ENCODE measurements around the gene SMYD3.

The SMYD3 gene

GRCh38 chr1:246003442-246003730 is 503.7 kb downstream of the SMYD3 start:
- in situ Hi-C loops (cut with MboI; ENCODE audit: low sequenced_read_pairs), result loop anchor here (10.0 kb wide), 1 partner anchor 489 kb away; no protein-coding TSS in a partner anchor

DNA sequence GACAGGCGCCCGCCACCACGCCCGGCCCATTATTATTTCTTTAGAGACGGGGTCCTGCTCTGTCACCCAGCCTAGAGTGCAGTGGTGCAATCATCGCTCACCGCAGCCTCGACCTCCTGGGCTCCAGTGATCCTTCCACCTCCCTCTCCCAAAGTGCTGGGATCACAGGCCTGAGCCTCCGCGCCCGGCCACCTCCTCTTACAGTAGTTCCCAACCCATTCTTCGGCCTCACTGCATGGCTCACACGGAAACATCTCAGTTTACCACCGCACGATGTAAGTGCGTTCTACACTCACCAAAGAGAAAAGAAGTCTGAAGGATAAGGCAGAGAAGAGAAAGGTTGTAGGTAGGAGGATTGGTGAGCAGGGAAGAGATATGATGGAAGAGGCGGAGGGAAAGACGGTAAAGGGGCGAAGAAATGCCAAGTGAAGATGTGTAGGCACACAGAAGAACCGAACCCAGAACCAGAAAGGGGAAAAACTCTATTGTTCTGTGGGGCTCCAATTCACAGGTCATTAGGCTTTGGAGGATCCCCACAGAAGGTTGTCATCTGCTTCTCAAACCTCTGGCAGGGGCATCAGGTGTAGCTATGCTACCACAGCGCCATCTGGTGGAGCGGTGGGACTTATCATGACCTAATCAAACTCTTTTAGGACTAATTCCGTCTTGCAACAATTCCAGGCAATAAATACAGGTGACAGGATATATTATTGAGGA is 504.2 kb downstream of the SMYD3 start:
- in situ Hi-C loops (cut with MboI; ENCODE audit: low sequenced_read_pairs), result loop anchor here (10.0 kb wide), 1 partner anchor 488 kb away; no protein-coding TSS in a partner anchor

DNA sequence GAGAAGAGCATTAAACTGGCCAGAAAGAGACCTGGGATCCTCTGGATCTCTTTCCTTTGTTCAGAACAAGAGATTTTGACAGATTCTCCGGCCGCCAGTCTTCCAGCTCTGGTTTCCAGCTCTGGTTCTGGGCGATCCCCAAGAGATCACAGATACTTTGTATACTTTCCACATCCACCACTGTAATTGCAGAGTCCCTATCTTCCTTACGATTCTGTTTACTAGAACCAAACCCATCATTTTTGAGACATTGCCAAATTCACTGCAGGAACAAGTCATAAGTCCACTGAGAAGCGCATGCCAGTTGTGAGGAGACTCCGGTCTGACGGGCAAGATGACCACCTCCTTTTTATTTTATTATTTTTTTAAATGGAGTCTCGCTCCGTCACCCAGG is 505.2 kb downstream of the SMYD3 start:
- in situ Hi-C loops (cut with MboI; ENCODE audit: low sequenced_read_pairs), result loop anchor here (10.0 kb wide), 1 partner anchor 487 kb away; no protein-coding TSS in a partner anchor

DNA sequence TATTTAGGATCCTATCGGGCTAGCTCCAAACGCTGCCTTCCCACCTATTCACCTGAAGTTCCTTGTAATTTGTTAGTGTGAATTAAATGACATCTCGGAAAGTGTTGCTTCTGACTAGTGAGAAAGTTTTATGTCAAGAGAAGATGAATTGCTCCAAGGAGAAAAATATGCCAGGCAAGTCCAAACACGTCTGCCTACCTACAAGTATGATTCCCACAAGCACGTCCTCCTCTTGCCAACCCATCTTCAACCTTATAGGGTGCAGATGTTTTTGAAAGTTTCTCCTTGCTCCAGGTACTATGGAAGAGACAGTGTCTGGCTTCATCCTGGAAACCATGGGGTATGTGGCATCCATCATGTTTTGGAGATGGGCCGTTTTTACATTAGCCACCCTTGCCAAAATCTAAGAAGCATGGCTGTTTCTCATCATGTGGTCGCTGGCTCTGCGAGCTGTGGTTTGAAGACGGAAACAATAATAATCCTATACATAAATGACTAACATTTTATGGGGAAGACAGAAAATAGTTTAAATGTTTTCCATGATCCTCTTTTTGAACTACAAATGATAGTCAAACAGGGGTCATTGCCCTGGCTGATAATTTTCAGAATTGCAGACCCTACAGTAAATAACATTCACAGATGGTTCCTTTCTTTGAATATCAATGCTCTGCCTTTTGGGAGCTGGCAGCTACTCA is 505.8 kb downstream of the SMYD3 start:
- in situ Hi-C loops (cut with MboI; ENCODE audit: low sequenced_read_pairs), result loop anchor here (10.0 kb wide), 1 partner anchor 486 kb away; no protein-coding TSS in a partner anchor

DNA sequence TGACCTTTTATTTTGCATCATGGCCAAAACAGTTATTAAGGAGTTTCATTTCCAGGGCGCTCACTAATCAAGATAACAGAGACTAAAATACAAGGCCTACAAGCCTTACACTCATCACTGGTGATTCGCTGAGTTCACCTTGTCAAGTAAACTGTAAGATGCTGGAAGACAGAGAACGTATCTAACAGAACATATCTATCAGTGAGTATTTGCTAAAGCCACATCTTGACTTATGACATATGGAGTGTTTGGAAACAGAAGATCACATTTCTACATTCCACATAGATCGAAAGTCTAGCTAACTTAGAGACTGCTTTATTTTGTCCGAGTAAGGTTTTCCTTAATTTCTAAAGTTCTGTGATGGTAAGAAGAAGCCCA is 506.5 kb downstream of the SMYD3 start:
- in situ Hi-C loops (cut with MboI; ENCODE audit: low sequenced_read_pairs), result loop anchor here (10.0 kb wide), 1 partner anchor 486 kb away; no protein-coding TSS in a partner anchor

DNA sequence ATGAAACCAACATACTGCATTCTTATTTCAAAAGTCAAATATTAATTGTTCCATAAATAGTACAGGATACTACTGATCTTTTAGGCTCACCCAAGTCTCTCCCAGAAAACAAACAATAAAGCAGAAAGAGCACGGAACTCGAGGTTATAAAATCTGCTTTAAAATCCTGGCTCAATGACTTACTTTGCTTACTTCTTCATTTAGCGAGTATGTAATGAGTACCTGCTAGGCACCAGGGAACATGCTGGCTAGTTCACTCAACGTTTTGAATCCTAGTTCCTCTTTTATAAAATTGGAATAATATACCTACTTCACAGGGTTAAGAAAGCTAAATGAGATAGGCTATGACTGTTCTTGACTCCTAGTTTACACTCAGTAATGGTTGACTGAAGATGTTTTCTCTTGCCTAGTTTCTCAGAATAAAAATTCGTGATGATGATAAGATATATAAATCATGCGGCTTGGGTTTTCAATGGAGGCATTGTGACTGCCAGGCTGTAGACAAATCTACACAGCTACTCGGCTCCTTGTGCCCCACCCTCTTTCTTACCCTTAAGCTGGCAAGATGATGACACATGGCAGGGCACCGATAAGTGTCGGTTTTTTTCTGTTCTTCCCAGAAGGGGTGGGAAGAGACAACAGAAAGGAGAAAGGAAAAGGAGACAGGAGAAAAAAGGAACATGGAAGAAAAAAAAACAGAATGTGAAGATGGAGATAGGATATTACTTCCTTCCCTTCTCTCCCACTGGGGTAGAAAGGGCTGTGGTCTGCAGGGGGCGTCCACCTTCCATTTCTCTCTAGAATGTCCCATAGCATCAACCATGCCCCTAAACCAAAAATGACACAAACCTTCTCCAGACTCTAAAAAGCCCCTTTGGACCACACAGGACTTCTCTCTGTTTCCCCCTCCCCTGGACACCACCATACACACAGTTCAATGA is 507.1 kb downstream of the SMYD3 start:
- in situ Hi-C loops (cut with MboI; ENCODE audit: low sequenced_read_pairs), result loop anchor here (10.0 kb wide), 2 partner anchors 485 to 845 kb away; partner anchors contain the start of gene KIF26B

- in situ Hi-C loops (cut with MboI; ENCODE audit: low sequenced_read_pairs), result loop anchor here (10.0 kb wide), 1 partner anchor 843 kb away; the partner anchor contains the start of gene KIF26B
These were observed 509.4 kb downstream of the SMYD3 start for GRCh38 chr1:245997471-245998258.

DNA sequence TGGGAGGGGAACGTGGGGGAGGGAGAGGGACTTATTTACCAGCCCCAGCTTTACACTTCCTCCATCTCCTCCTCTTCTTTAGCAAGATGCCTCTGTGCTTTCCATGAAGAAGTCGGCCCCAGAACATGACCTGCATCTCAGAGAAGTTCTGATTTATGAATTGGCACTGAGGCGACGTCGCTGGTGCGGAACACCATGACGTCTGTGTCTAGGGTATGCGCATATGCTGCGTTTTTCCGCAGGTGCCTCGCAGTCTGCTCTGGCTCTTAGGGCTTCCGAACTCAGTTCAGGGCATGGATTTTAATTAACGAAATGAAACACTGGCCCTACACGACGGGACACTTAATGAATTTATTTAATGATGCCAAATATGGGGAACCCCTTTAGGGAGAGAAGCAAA is 510.3 kb downstream of the SMYD3 start:
- in situ Hi-C loops (cut with MboI; ENCODE audit: low sequenced_read_pairs), result loop anchor here (10.0 kb wide), 1 partner anchor 842 kb away; the partner anchor contains the start of gene KIF26B

DNA sequence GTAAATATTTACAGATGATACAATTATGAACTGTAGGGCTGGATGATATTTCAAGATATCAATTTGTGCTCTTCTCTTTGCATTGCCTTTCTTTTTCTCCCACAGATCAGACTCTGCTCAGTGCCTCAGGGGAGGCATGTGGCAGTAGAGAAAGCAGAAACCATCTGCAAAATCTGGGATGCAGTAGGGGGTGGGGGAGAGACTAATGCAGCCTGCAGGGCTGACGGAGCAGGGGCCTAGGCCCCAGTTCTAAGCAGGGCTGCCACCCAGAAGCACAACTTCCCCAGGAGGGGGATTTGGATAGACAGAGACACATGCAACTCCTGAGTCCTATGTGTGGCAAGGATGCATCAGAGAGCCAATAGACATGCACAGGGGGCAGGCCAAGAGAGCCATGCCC is 511.6 kb downstream of the SMYD3 start:
- in situ Hi-C loops (cut with MboI; ENCODE audit: low sequenced_read_pairs), result loop anchor here (10.0 kb wide), 1 partner anchor 841 kb away; the partner anchor contains the start of gene KIF26B

GRCh38 chr1:245991266-245991665 is 515.8 kb downstream of the SMYD3 start:
- in situ Hi-C loops (cut with MboI; ENCODE audit: low sequenced_read_pairs), result loop anchor here (10.0 kb wide), 1 partner anchor 836 kb away; the partner anchor contains the start of gene KIF26B

GRCh38 chr1:245990315-245991022 is 516.6 kb downstream of the SMYD3 start:
- in situ Hi-C loops (cut with MboI; ENCODE audit: low sequenced_read_pairs), result loop anchor here (10.0 kb wide), 1 partner anchor 836 kb away; the partner anchor contains the start of gene KIF26B

GRCh38 chr1:245988393-245989078 is 518.5 kb downstream of the SMYD3 start:
- in situ Hi-C loops (cut with MboI; ENCODE audit: low sequenced_read_pairs), result no loop called here

GRCh38 chr1:245987997-245988392 is 519.1 kb downstream of the SMYD3 start:
- in situ Hi-C loops (cut with MboI; ENCODE audit: low sequenced_read_pairs), result no loop called here

- in situ Hi-C loops (cut with MboI; ENCODE audit: low sequenced_read_pairs), result no loop called here
These were observed 519.5 kb downstream of the SMYD3 start for GRCh38 chr1:245987577-245987976.

- in situ Hi-C loops (cut with MboI; ENCODE audit: low sequenced_read_pairs), result no loop called here
These were observed 519.9 kb downstream of the SMYD3 start for GRCh38 chr1:245987219-245987545.

DNA sequence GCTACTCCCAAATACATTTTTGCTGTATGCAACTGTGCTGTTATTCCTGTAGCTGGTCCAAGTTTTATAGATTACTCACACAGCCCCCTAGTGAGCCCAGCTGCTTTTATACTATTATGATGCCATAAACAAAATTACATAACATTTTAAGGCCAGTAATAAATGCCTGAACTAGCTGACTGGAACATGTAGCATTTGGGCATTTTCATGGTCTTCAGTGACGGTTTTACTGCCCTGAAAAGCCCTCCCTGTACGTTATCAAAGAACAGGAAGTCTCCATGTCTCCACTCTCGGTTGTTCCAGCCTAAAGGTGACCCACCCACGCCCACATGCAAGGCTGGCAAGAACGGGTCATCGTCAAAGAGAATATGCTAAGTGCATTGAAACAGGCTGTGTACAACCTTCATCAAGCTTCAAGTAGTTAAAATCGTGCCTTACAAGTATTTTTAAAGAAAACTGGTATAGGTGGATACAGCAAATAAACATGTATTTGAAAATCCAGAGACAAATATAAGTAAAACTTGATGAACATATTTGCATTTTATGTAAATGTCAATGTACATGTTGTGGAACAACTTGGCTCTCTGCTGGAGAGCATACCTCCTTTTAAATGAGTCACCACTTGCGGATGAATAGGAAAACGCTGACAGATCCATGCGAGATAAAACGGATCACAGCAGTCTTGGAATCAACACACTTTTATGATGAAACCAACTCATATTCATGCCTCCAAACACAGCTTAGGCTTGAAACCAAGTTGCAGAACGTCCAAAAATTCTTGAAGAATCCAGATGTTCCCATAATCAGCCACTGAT is 520.5 kb downstream of the SMYD3 start:
- in situ Hi-C loops (cut with MboI; ENCODE audit: low sequenced_read_pairs), result no loop called here

DNA sequence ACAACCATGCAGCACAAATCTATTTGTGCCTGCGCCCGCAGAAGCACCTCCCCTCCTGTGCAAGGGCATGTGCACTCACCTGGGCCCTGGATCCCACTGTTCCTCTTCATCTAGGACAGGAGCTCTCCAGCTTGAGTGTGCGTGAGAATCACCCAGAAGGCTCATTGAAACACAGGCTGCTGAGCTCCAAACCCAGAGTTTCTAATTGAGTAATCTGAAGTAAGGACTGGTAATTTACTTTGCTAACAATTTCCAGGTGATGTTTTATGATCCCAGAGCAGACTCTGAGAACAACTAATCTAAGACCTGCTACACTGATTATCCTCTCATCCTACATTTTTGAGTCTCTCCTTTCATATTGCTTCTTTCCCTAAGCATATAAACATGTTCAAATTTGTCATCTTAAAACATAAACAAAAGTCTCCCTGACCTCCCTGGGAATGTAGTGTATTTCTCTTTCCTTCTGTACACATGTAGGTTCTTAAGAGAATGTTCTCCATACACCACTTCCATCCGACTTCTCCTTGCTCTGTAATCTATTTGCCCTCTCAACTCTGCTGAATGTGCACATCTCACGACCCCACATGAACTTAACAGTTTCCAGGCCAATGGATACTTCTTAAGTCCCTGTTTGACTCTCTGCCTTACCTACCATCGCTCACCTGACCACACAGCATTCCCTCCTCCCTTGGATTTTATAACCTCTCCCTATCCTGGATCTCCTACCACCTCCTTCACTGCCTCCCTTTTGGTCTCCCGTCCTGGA is 522.5 kb downstream of the SMYD3 start:
- in situ Hi-C loops (cut with MboI; ENCODE audit: low sequenced_read_pairs), result no loop called here

Data from HL-60/S4 (cell line).